Cardiac muscle cell (in vitro differentiated cells and primary cell): ENCODE measurements around the gene ARL13A. TPM values are rescaled to one million over a fixed set of nuclear protein-coding genes. Genes with fewer than 3 reads are reported as not detected.

Source experiments
- DNase-seq, 2 donors: peaks; one replicate each; pipeline versions ENCODE4 v3.0.0 to v3.0.0-alpha.2; 2010 to 2017; ENCODE audit warnings: low read depth in 1 of 2, low spot score in 1 of 2
- H3K27ac ChIP-seq: fragments of 200-600 bp; sonication (generic); 2 replicates; pipeline ENCODE4 v1.5.1; 2016
- H3K27me3 ChIP-seq: fragments of 200-600 bp; sonication (generic); 2 replicates; pipeline ENCODE4 v1.6.0; 2016; ENCODE audit warnings: control low read depth
- H3K36me3 ChIP-seq: fragments of 200-600 bp; sonication (generic); 2 replicates; pipeline ENCODE4 v1.5.1; 2016; ENCODE audit warnings: control low read depth
- H3K4me1 ChIP-seq: fragments of 200-600 bp; sonication (generic); 2 replicates; pipeline ENCODE4 v1.8.1; 2017; ENCODE audit warnings: low read depth, mild to moderate bottlenecking, mixed run types
- H3K4me3 ChIP-seq: fragments of 200-600 bp; sonication (generic); 2 replicates; pipeline ENCODE4 v1.5.1; 2016; ENCODE audit warnings: mild to moderate bottlenecking
- H3K9me3 ChIP-seq: fragments of 200-600 bp; sonication (generic); 2 replicates; pipeline ENCODE4 v1.5.1; 2017; ENCODE audit warnings: low read depth, mild to moderate bottlenecking, control low read depth
- polyA plus RNA-seq: library from polyadenylated mRNA; unstranded; fragments of >200 nt; fragmentation: Nextera tagmentation; extraction: Ambion mirVana; gene quantifications from 2 replicates; pipeline ENCODE4 v1.2.1, GENCODE V29; 2016
- total RNA-seq: library from RNA; depleted of rRNA; stranded (reverse); fragments of >200 nt; gene quantifications from 2 replicates; pipeline ENCODE4 v1.2.3, GENCODE V29; 2016
- TF ChIP-seq, protein P1 (sequence below): IDR thresholded peaks from 2 replicates; pipeline ENCODE4 v1.5.1; 2012; ENCODE audit warnings: low read depth, mild to moderate bottlenecking, low read length

The ARL13A gene
- total and polyA plus RNA-seq, 2 experiments from 2014 or later, result 0.54 TPM; not detected in 1

DNA sequence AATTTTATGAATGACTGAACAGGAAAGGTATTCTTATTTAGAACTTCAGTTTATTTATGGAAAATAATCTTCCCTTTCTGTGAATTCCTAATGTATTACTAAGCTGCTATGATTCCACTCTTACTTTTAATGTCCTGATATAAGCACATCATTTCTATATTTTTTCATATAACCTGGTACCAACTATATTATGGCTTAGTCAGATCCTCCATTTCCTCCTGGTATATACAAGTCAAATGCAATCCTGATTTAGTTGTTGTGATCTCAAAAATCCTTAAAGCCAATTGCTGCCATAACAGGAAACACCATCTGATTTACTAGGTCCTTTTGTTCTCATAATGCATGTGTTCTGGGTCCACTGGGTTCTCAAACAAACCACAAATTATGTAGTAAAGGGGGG is 55.6 kb downstream of the ARL13A start:
- H3K27ac ChIP-seq, result no peak overlapping the region
- TF ChIP-seq, protein P1, sequence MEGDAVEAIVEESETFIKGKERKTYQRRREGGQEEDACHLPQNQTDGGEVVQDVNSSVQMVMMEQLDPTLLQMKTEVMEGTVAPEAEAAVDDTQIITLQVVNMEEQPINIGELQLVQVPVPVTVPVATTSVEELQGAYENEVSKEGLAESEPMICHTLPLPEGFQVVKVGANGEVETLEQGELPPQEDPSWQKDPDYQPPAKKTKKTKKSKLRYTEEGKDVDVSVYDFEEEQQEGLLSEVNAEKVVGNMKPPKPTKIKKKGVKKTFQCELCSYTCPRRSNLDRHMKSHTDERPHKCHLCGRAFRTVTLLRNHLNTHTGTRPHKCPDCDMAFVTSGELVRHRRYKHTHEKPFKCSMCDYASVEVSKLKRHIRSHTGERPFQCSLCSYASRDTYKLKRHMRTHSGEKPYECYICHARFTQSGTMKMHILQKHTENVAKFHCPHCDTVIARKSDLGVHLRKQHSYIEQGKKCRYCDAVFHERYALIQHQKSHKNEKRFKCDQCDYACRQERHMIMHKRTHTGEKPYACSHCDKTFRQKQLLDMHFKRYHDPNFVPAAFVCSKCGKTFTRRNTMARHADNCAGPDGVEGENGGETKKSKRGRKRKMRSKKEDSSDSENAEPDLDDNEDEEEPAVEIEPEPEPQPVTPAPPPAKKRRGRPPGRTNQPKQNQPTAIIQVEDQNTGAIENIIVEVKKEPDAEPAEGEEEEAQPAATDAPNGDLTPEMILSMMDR, result no peak
- H3K4me3 ChIP-seq, result no peak overlapping the region

DNA sequence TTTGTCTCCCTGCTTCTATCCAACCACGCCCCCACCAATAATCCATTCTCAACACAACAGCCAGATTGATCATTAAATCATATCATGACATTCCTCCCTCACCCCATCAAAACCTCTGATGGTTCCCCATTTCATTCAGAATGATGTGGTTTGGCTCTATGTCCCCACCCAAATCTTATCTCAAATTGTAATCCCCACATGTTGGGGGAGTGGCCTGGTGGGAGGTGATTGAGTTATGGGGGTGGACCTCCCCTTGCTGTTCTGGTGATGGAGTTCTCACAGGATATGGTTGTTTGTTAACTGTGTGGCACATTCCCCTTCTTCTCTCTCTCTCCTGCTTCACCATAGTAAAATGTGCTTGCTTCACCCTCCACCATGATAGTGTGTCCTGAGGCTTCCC is 59.1 kb downstream of the ARL13A start:
- H3K27ac ChIP-seq, result no peak overlapping the region
- no peak overlapping the region for H3K4me3 ChIP-seq
- no peaks in the 10 kb centered on the region for H3K4me1 ChIP-seq
- H3K9me3 ChIP-seq, result no peaks in the 10 kb centered on the region
- TF ChIP-seq, protein P1, result no peak
- H3K27me3 ChIP-seq, result no peaks in the 10 kb centered on the region
- no peaks in the 10 kb centered on the region for H3K36me3 ChIP-seq
- DNase-seq, result no peak

More for the DNA sequence above, 55.6 kb downstream of the ARL13A start:
- H3K4me1 ChIP-seq, result no peaks in the 10 kb centered on the region
- no peaks in the 10 kb centered on the region for H3K36me3 ChIP-seq
- no peak for DNase-seq
- H3K9me3 ChIP-seq, result no peaks in the 10 kb centered on the region
- no peaks in the 10 kb centered on the region for H3K27me3 ChIP-seq

DNA sequence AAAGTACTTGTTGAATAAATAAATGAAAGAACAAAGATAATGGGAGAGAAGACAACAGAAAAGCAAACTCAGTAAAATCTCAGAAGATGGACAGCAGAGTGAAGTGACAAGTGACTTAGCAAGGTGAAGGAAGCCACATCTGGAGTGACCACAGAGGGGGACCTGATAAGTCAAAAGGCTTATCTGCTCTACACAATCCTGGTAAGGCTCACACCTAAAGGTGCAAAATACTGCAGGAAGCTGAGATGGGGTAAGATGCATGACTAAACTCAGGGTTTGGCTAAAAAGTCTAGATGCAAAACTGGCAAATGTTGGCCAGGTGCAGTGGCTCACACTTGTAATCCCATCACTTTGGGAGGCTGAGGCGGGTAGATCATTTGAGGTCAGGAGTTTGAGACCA is 60.2 kb downstream of the ARL13A start:
- Histone ChIP-seq H3K4me3 (no peak overlapping the region), H3K36me3 (no peaks in the 10 kb centered on the region), H3K27me3 (no peaks in the 10 kb centered on the region), H3K4me1 (no peaks in the 10 kb centered on the region), H3K27ac (no peak overlapping the region), H3K9me3 (no peaks in the 10 kb centered on the region)
- no peak for DNase-seq
- TF ChIP-seq, protein P1, result no peak

DNA sequence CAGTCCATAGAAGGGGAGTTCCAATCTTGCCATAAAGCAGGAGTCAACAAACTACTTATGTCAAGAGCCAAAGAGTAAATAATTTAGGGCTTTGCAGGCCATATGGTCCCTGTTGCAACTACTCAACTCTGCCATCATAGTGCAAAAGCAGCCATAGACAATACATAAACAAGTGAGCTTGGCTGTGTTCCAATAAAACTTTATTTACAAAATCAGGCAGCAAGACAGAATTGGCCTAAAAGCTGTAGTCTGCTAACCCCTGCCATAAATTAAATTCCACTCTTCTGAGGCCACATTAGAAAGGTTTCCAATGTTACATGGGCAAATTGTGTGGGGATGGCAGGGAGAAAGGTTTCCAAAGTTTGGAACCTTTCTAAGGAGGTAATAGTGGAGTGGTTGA is 67.7 kb downstream of the ARL13A start:
- Histone ChIP-seq H3K4me1 (no peaks in the 10 kb centered on the region), H3K36me3 (peaks cover 5% of the 10 kb centered on the region), H3K27me3 (no peaks in the 10 kb centered on the region), H3K9me3 (no peaks in the 10 kb centered on the region), H3K4me3 (no peak overlapping the region), H3K27ac (no peak overlapping the region)
- DNase-seq, result no peak
- TF ChIP-seq, protein P1, result no peak

DNA sequence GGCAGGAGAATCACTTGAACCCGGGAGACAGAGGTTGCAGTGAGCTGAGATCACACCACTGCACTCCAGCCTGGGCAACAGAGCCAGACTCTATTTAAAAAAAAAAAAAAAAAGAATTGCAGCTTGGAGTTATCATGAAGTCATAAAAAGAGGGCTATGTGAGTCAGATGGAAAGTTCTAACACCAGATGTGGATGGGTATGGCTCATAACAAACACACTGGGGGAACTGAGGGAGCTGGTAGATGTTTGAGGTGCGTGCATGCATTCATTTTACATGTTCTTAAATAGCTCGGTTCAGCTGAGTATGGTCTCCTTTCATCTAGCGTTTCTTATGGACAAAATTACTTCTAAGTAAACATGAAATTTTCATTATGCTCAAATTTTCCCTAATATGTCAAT is 70.7 kb downstream of the ARL13A start:
- no peaks in the 10 kb centered on the region for H3K4me1 ChIP-seq
- H3K4me3 ChIP-seq, result no peak overlapping the region
- no peak overlapping the region for H3K27ac ChIP-seq
- DNase-seq, result no peak
- H3K9me3 ChIP-seq, result no peaks in the 10 kb centered on the region
- peaks cover 5% of the 10 kb centered on the region for H3K36me3 ChIP-seq
- TF ChIP-seq, protein P1, result no peak
- no peaks in the 10 kb centered on the region for H3K27me3 ChIP-seq

Other genes with a start within 250 kb of the ARL13A start
- 17.5 and 37.5 TPM in 2 replicates for gene SYTL4, start 237.6 kb upstream of the ARL13A start, total RNA-seq
- 23.9 and 41.3 TPM in 2 replicates for gene SYTL4, start 237.6 kb upstream of the ARL13A start, polyA plus RNA-seq
- 28.3 and 30.8 TPM in 2 replicates for gene CSTF2, start 149.3 kb upstream of the ARL13A start, total RNA-seq
- gene CSTF2, start 149.3 kb upstream of the ARL13A start, polyA plus RNA-seq, result 26.4 and 35.1 TPM in 2 replicates
- gene NOX1, start 95.3 kb upstream of the ARL13A start, total RNA-seq, result 1.5 and 3.1 TPM in 2 replicates
- gene NOX1, start 95.3 kb upstream of the ARL13A start, polyA plus RNA-seq, result 6.4 and 6.7 TPM in 2 replicates
- gene XKRX, start 40.8 kb upstream of the ARL13A start, total RNA-seq, result 2.4 and 3.4 TPM in 2 replicates
- 0.89 and 1.1 TPM in 2 replicates for gene XKRX, start 40.8 kb upstream of the ARL13A start, polyA plus RNA-seq
- gene TRMT2B, start 82.4 kb downstream of the ARL13A start, total RNA-seq, result 14.5 and 18.7 TPM in 2 replicates
- 13.7 and 14.0 TPM in 2 replicates for gene TRMT2B, start 82.4 kb downstream of the ARL13A start, polyA plus RNA-seq
- gene TMEM35A, start 109.2 kb downstream of the ARL13A start, total RNA-seq, result 5.7 and 7.2 TPM in 2 replicates
- 9.6 and 10.2 TPM in 2 replicates for gene TMEM35A, start 109.2 kb downstream of the ARL13A start, polyA plus RNA-seq
- gene CENPI, start 128.5 kb downstream of the ARL13A start, total RNA-seq, result 1.9 and 6.7 TPM in 2 replicates
- gene CENPI, start 128.5 kb downstream of the ARL13A start, polyA plus RNA-seq, result 1.1 and 2.4 TPM in 2 replicates